Mesendoderm (in vitro differentiated cells): Measurements from ENCODE around the gene DNAJB12.

Experiments
- DNase-seq: peaks from one replicate; pipeline ENCODE4 v3.0.0; 2013
- H2AK5ac ChIP-seq: 2 replicates; pipeline ENCODE4 v1.6.1; 2013; ENCODE audit warnings: low read length, inconsistent platforms
- H2BK120ac ChIP-seq: 2 replicates; pipeline ENCODE4 v1.6.1; 2013; ENCODE audit warnings: low read depth, mild to moderate bottlenecking, low read length, moderate library complexity, mixed read lengths
- H2BK15ac ChIP-seq: replicated peaks from 2 replicates; pipeline ENCODE4 v1.6.1; 2013; ENCODE audit warnings: low read depth, mild to moderate bottlenecking, moderate library complexity
- H2BK5ac ChIP-seq: 2 replicates; pipeline ENCODE4 v1.6.1; 2013; ENCODE audit warnings: low read length, inconsistent platforms
- H3K18ac ChIP-seq: 2 replicates; pipeline ENCODE4 v1.6.1; 2013; ENCODE audit warnings: mild to moderate bottlenecking, low read length, mixed read lengths
- H3K23ac ChIP-seq: one replicate; pipeline ENCODE4 v1.6.1; 2013; ENCODE audit warnings: low read length
- H3K27ac ChIP-seq: 2 replicates; pipeline ENCODE4 v1.5.1; 2013; ENCODE audit warnings: low read depth, mild to moderate bottlenecking, inconsistent platforms, low read length, moderate library complexity
- H3K27me3 ChIP-seq: 2 replicates; pipeline ENCODE4 v1.6.1; 2013; ENCODE audit warnings: low read length, control low read depth, mild to moderate bottlenecking, inconsistent platforms; ENCODE audit not compliant: insufficient read depth, poor library complexity
- H3K36me3 ChIP-seq: 2 replicates; pipeline ENCODE4 v1.6.1; 2013; ENCODE audit warnings: low read length, inconsistent platforms; ENCODE audit not compliant: control insufficient read depth, insufficient read depth
- H3K4ac ChIP-seq: one replicate; pipeline ENCODE4 v1.6.1; 2013; ENCODE audit warnings: low read depth, mild to moderate bottlenecking, low read length, moderate library complexity
- H3K4me1 ChIP-seq: 2 replicates; pipeline ENCODE4 v1.6.1; 2013; ENCODE audit warnings: low read depth, low read length, inconsistent platforms; ENCODE audit not compliant: control insufficient read depth
- H3K4me2 ChIP-seq: 2 replicates; pipeline ENCODE4 v1.6.1; 2013; ENCODE audit warnings: low read length
- H3K4me3 ChIP-seq: 2 replicates; pipeline ENCODE4 v1.5.1; 2013; ENCODE audit warnings: mild to moderate bottlenecking, low read length
- H3K56ac ChIP-seq: one replicate; pipeline ENCODE4 v1.6.1; 2013; ENCODE audit warnings: low read length
- H3K79me1 ChIP-seq: 2 replicates; pipeline ENCODE4 v1.6.1; 2013; ENCODE audit warnings: low read length, inconsistent platforms
- H3K79me2 ChIP-seq: 2 replicates; pipeline ENCODE4 v1.6.1; 2013; ENCODE audit warnings: mild to moderate bottlenecking, low read length; ENCODE audit not compliant: control insufficient read depth, insufficient read depth
- H3K9ac ChIP-seq: 2 replicates; pipeline ENCODE4 v1.6.1; 2013; ENCODE audit warnings: low read length, inconsistent platforms
- H4K5ac ChIP-seq: one replicate; pipeline ENCODE4 v1.6.1; 2013; ENCODE audit warnings: low read length
- H4K8ac ChIP-seq: one replicate; pipeline ENCODE4 v1.6.1; 2013; ENCODE audit warnings: low read depth, mild to moderate bottlenecking, control low read depth, low read length, moderate library complexity
- WGBS: extraction: QIAGEN DNeasy Blood & Tissue Kit; methylation state at CpG from one replicate; pipeline ENCODE4 v1.1.7; 2013; ENCODE audit warnings: low lambda C conversion rate, missing lambda C conversion rate; ENCODE audit not compliant: insufficient coverage; ENCODE audit errors: extremely low coverage; 5-methylcytosine and 5-hydroxymethylcytosine counted together

The DNAJB12 gene

GRCh38 chr10:72315054-72315453 lies 39.7 kb downstream of the DNAJB12 start:
- no peak overlapping the region for H2BK15ac ChIP-seq
- no peak overlapping the region for H2AK5ac ChIP-seq
- H3K4me3 ChIP-seq: no peak overlapping the region
- H3K27ac ChIP-seq: no peak overlapping the region
- H3K23ac ChIP-seq: no peak overlapping the region
- H3K18ac ChIP-seq: no peak overlapping the region
- H4K8ac ChIP-seq: no peak overlapping the region
- no peak overlapping the region for H3K4ac ChIP-seq
- no peak overlapping the region for H3K9ac ChIP-seq
- H3K4me2 ChIP-seq: no peak overlapping the region
- H3K56ac ChIP-seq: peak overlapping the region; percentile 15
- H4K5ac ChIP-seq: no peak overlapping the region
- H2BK5ac ChIP-seq: no peak overlapping the region
- H3K4me1 ChIP-seq: peaks cover 2% of the 10 kb centered on the region
- peak; percentile 60 for DNase-seq
- no peaks in the 10 kb centered on the region for H3K79me1 ChIP-seq
- no CpG with 5 or more reads among the region's 7 CpGs for WGBS
- no peaks in the 10 kb centered on the region for H3K79me2 ChIP-seq
- H2BK120ac ChIP-seq: no peak overlapping the region
- H3K36me3 ChIP-seq: no peaks in the 10 kb centered on the region
- no peaks in the 10 kb centered on the region for H3K27me3 ChIP-seq

- no peak overlapping the region for H2BK5ac ChIP-seq
- H3K4ac ChIP-seq: no peak overlapping the region
- H3K9ac ChIP-seq: no peak overlapping the region
- H4K8ac ChIP-seq: no peak overlapping the region
- DNase-seq: no peak
- no peak overlapping the region for H4K5ac ChIP-seq
- WGBS: no CpG with 5 or more reads among the region's 7 CpGs
- no peak overlapping the region for H3K27ac ChIP-seq
- H3K27me3 ChIP-seq: no peaks in the 10 kb centered on the region
- H3K4me2 ChIP-seq: no peak overlapping the region
- peaks cover 2% of the 10 kb centered on the region for H3K4me1 ChIP-seq
- H3K4me3 ChIP-seq: no peak overlapping the region
- H2BK120ac ChIP-seq: no peak overlapping the region
- no peak overlapping the region for H2BK15ac ChIP-seq
- no peak overlapping the region for H3K23ac ChIP-seq
- H3K36me3 ChIP-seq: no peaks in the 10 kb centered on the region
- H3K79me2 ChIP-seq: no peaks in the 10 kb centered on the region
- no peak overlapping the region for H3K18ac ChIP-seq
- H3K79me1 ChIP-seq: no peaks in the 10 kb centered on the region
- H3K56ac ChIP-seq: peak overlapping the region; percentile 25
- H2AK5ac ChIP-seq: no peak overlapping the region
Observed at GRCh38 chr10:72314263-72314662, 40.5 kb downstream of the DNAJB12 start.

GRCh38 chr10:72312865-72313391 lies 41.8 kb downstream of the DNAJB12 start:
- Histone ChIP-seq H3K27ac (no peak overlapping the region), H3K27me3 (no peaks in the 10 kb centered on the region), H3K36me3 (no peaks in the 10 kb centered on the region)

GRCh38 chr10:72311667-72312066 lies 43.1 kb downstream of the DNAJB12 start:
- Histone ChIP-seq H3K27me3 (no peaks in the 10 kb centered on the region), H3K36me3 (no peaks in the 10 kb centered on the region), H3K4me3 (no peak overlapping the region), H3K79me1 (no peaks in the 10 kb centered on the region), H2BK120ac (no peak overlapping the region), H3K23ac (no peak overlapping the region), H3K9ac (no peak overlapping the region), H4K8ac (no peak overlapping the region), H3K18ac (no peak overlapping the region), H3K79me2 (no peaks in the 10 kb centered on the region), H3K4me1 (no peaks in the 10 kb centered on the region), H4K5ac (no peak overlapping the region), H2BK15ac (no peak overlapping the region), H3K4ac (no peak overlapping the region), H3K27ac (no peak overlapping the region), H3K4me2 (no peak overlapping the region), H2AK5ac (no peak overlapping the region), H2BK5ac (no peak overlapping the region), H3K56ac (no peak overlapping the region)
- no peak for DNase-seq
- WGBS: no CpG with 5 or more reads among the region's 7 CpGs

More at GRCh38 chr10:72312865-72313391, 41.8 kb downstream of the DNAJB12 start:
- Histone ChIP-seq H3K18ac (no peak overlapping the region), H2AK5ac (no peak overlapping the region), H3K56ac (no peak overlapping the region), H3K79me1 (no peaks in the 10 kb centered on the region), H2BK120ac (no peak overlapping the region), H3K79me2 (no peaks in the 10 kb centered on the region), H3K23ac (no peak overlapping the region), H3K4ac (no peak overlapping the region), H3K4me1 (no peaks in the 10 kb centered on the region), H2BK15ac (no peak overlapping the region), H4K8ac (no peak overlapping the region), H4K5ac (no peak overlapping the region), H3K4me2 (no peak overlapping the region), H3K9ac (no peak overlapping the region), H2BK5ac (no peak overlapping the region), H3K4me3 (no peak overlapping the region)
- WGBS: no CpG with 5 or more reads among the region's 8 CpGs
- no peak for DNase-seq

- Histone ChIP-seq H3K4me3 (no peak overlapping the region), H3K36me3 (no peaks in the 10 kb centered on the region), H4K8ac (no peak overlapping the region), H2BK5ac (no peak overlapping the region), H3K23ac (no peak overlapping the region), H3K4ac (no peak overlapping the region), H3K27ac (no peak overlapping the region), H3K9ac (no peak overlapping the region), H3K79me2 (no peaks in the 10 kb centered on the region), H3K4me2 (no peak overlapping the region), H2AK5ac (no peak overlapping the region), H4K5ac (no peak overlapping the region), H3K4me1 (no peaks in the 10 kb centered on the region), H3K18ac (no peak overlapping the region), H2BK15ac (no peak overlapping the region), H3K79me1 (no peaks in the 10 kb centered on the region), H3K56ac (peak overlapping the region; percentile 6), H3K27me3 (no peaks in the 10 kb centered on the region), H2BK120ac (no peak overlapping the region)
- WGBS: no CpG with 5 or more reads among the region's 4 CpGs
- DNase-seq: no peak
Observed at GRCh38 chr10:72310636-72311035, 44.1 kb downstream of the DNAJB12 start.

- Histone ChIP-seq H3K18ac (no peak overlapping the region), H2BK120ac (no peak overlapping the region), H3K9ac (no peak overlapping the region), H2BK15ac (no peak overlapping the region), H3K4me1 (no peaks in the 10 kb centered on the region), H3K56ac (peak overlapping the region; percentile 73), H3K23ac (no peak overlapping the region), H3K79me1 (no peaks in the 10 kb centered on the region), H3K4me2 (no peak overlapping the region), H2BK5ac (no peak overlapping the region), H3K27ac (no peak overlapping the region), H4K8ac (no peak overlapping the region), H3K36me3 (no peaks in the 10 kb centered on the region), H3K79me2 (no peaks in the 10 kb centered on the region), H3K4me3 (no peak overlapping the region), H3K4ac (no peak overlapping the region), H4K5ac (no peak overlapping the region), H3K27me3 (no peaks in the 10 kb centered on the region), H2AK5ac (no peak overlapping the region)
- peak; percentile 57 for DNase-seq
- WGBS: no CpG with 5 or more reads among the region's 11 CpGs
Observed at GRCh38 chr10:72310241-72310633, 44.5 kb downstream of the DNAJB12 start.
